Ammon's horn (tissue), 1 donor: ENCODE measurements around the gene NRN1.

ENCODE experiments used
- DNase-seq: peaks from one replicate; pipeline ENCODE4 v3.0.0-alpha.2; 2016; ENCODE audit warnings: low spot score

The NRN1 gene

DNA sequence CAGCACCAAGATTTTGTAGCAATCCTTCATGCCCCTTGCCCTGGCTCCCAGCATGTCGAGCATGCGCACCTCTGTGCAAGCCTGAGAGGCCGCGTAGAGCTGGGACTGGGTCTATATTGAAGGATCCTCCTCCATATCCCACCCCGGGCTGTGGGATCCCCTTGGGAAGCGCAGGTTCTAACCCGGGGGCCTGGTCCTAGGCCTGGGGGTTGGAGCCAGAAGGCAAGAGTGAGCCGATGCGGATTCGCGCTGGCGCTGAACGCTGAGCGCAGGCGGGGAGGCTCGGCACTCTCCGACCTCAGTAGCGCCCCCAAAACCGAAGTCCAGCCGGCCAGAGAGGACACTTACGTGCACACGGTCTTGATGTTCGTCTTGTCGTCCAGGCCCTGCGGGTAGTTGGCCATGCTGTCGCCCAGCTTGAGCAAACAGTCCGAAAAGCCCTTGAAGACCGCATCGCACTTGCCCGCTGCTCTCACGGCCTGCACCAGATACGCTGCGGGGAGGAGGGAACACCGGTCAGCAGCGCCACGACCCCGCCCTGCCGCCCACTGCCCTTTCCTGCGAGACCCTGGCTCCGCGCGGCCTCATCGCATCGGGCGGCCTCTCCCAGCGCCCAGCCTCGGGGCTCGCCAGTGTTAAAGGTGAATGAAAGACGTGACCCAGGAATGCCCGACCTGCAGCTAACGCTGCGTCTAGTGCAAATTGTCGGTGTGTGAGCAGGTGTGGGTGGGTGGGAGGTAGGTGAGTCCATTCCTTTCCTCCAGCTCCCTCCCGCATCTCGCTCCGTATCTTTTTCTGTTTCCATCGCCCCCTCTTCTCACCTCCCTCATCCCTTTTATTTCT lies 4.5 kb downstream of the NRN1 start:
- DNase-seq: no peak

DNA sequence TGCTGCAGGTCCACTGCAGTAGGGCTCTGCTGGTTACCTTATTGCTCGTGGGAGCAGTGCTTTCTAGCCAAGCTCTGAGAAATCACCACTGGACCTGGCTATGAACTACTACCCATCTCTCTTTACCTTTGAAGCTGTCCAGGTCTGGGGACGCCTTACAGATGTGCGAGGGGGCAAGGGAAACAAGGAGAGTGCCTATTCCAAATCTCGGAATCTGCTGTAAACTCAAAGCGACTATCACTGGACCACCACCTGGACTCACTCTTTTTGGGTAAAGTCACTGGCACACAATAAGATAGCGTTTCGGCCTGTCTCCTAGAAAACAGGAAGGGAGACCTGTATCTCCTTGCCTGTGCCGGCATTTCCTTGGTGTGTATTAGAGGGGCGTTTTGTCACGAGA lies 5.3 kb downstream of the NRN1 start:
- no peak for DNase-seq

DNA sequence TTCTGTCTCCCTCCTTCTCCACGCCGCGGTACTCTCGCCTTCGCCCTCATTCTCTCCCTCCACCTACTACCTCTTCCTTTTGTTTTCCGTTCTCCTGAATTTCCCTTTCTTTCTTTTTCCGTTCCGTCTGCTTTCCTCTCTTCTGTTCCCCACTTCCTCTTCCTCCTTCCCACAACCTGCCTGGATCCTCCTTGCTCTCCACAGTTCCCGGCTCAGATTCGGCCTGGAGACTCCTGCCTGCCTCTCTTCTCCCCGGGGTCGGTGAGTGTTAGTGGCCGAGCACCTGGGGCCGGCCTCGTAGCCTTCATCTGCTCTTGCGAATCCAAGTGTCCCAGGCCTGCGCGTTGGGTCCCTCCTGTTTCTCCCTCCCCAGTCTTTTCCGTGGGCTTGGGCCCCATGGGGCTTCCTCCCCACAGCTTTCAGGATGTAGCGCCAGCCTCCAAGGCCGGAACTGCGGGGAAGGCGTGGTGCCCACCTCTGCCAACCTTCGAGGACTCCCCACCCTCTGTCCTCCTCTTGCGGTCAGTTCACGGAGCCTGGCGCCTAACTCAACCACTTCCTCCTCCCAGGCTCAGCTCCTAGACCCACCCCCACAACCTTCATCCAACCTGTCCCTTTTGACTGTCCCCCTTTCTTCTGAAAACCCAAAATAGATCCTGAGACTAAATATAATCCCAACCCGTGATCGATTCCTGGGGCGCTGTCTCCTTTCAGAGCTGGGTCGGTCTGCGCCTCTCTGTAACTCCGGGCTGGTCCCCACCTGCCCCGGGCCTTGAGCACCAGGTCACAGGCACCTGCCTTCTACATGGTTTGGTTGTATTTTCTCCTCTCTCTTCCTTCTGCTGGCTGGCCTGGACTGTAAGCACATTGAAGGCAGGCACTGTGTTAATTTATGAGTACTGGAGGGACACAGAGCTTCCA lies 6.8 kb downstream of the NRN1 start:
- no peak for DNase-seq

DNA sequence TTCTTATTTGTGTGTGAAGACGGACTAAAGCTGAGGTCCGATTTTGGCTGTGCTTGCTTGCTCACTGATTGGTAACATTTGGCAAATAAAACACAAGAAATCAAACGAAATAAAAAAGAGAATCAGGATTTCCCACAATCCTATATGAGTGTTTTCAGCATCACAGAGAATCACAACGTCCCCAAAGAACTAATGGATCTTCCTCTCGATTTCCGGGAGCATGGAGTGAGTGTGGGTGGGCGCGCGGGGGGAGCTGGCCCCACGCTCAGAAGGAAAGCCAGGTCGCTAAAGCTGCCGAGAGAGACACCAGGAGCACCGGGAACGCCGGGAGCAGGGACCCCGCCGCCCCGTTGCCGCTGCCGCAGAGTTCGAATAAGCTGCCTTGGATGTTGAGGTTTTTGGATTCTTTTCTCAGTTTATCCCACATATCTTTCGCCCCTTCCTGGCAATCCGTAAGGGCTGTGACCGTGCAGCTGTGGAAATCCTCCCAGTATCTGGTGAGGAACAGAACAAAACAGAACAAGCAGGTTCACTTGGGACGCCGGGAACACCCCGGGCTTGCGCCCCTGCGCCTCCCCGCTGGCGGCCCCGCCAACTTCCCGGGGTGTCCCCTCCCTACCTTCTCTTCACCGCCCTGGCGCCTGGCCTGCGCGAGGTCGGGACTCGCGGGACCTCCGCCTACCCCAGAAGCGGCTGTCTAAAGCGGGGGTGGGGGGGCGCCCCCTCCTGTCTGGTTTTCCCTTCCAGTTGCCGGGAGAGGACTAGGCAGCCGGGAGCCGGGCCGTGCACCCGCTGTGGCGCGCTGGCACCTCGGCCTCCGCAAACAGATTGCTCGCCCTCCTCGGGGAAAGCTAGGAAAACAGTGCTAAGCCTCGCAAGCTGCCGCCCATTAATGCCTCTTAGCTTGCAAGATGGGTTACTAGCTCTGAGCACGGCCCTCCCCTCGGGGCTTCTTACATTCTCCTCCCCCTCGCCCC lies 7.7 kb downstream of the NRN1 start:
- DNase-seq: peak; percentile 48

DNA sequence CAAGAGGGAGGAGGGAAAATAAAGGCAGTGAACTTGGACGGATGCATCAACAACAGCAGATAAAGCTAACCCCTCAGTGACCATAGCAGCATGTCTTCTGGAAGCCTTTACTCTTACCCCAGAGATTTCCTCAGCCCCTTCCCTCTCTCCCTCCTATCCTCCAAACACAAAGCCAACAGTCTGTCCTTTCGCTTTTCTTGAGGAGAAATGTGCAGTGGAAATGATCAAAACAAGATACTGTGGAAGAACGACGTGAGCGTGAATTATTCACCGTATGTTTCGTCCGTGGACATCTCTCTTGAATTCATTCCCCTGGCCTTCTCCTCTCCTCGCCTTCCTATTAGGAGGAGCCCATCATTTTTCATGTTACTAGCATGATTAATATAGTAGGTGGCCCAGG lies 8.5 kb downstream of the NRN1 start:
- no peak for DNase-seq

DNA sequence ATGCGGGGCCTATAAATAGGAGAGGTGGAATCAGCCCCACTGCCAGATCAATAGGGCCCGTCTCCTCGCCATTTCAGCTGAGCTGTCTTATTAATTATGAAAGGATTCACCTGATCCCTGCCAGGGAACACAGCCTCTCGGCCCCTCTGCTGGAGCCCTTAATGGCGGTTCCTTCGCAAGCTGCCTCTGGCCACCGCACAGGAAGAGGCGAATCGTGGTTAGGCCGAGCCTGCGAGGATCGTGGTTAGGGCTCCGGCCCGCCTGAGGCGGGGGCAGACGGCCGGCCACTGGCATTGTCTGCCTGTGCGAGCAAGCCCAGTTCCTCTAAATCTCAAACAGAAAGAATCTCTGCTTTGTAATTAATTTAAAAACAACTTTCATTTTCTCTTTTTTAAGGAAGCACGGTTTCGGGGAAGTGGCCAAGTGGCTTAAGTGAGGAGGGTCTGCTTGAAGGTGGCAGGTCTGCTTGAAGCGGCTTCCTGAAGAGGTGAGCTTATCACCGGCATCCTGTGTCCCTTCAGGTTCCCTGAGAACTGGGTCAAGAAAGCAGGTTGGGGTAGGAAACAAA lies 9.2 kb downstream of the NRN1 start:
- DNase-seq: no peak

DNA sequence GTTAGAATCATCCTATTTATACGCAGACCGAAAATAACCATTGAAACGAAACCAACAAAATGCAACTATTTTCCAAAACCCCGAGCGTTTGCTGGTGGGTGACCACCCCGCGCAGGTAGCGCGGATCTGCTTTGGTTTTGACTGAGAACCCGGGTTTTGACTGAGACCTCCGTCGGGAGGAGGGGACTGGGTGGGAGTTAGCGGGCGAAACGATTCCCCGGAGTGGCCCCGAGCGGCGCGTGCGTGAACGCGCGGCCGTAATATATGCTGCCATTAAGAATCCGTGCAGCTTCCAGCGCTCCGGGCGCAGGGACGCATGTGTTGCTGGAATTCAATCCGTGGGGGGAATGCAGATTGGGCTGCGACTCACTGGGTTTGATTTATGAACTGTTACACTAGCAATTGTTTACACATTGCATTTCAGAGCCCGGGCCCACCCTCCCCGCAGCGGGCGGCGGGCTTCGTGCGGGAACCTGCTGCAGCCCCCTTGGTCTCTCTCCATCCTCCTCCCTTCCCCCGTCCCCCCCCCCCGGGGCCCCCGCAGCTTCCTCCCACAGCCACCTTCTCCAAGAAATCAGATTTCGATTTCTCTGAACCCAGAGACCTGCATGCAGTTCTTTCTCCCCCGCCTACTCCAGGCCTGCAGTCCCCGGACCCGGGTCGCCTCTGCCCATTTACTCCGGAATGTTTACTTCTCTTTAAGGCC lies 9.9 kb downstream of the NRN1 start:
- DNase-seq: peak; percentile 62

DNA sequence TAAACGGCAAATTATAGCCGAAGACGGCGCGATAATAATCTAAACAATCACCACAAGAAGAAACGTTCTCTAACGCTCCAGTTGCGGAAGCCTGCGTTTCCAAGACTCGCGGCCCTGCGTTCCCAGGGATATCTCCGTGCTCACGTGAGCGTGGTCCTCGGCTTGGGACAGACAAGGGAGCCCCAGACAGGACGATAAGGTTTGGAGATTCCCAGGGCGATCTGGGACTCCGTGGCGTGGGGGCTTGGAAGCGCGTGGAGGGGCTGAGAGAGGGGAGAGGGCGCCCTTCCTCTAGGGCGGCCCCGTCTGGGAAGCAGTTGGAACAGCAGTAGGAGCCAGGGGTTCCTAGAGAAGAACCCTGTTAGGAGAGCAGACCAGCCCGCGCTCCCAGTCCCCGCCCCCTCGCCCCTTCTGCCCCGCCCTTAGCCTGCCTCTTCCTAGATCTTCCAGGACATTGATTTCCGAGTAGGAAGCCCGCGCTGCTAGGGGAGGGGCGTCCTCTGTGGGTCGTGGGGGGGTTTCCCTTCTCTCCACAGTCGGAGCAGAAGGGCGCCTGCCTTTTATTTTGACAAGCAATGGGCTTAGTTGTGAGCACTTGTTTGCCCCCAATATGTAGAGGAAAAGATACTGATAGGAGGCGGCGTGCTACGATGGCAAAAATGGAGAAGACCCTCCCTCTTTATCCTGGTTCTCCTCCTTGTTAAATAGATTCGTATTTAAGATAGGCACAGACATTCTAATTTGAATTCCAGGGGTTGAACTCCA lies 10.6 kb downstream of the NRN1 start:
- DNase-seq: peak; percentile 61

DNA sequence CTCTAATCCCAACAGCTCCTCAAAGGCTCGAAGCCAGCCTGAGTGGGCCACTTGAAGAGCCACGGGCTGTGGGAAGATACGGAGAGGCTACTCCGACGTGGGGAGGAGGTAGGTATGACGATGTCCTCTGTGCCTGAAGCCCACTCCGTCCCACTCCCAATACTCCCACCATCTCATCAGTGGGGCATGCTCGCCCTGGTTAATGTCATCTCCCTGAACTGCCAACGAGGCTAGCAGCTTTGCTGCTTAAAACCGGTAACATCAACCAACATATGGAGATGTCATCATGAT lies 11.1 kb downstream of the NRN1 start:
- no peak for DNase-seq

DNA sequence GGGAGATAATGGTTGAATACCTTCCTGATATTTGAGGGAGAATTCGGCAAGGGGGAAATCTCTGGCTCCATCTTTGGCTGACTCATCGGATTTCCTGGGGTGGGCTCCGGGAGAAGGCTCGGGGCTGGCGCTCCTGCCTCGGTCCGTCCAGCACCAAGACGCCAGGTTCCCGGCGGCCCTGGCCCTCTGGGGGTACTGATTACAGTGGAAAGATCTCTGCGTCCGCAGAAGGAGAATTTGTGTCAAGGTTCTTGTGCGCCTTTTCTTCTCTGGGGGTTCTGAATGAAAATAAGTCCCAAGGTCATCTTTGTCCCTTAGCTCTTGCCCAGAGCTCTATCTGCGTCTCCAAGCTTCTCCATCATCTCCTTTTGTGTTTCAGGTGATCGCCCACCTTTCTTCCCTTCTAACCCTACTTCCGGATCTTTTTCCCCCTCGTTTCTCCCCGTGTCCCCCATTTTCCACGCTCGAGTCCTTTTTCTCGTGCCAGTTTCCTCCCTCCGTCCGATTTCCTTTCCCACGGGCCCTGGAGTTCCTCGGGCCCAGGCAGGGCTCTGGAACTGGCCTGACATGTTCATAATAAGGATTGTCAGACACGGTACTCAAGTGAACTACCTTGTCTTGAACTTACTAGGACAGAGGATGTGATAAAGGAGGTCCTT lies 11.6 kb downstream of the NRN1 start:
- DNase-seq: no peak

DNA sequence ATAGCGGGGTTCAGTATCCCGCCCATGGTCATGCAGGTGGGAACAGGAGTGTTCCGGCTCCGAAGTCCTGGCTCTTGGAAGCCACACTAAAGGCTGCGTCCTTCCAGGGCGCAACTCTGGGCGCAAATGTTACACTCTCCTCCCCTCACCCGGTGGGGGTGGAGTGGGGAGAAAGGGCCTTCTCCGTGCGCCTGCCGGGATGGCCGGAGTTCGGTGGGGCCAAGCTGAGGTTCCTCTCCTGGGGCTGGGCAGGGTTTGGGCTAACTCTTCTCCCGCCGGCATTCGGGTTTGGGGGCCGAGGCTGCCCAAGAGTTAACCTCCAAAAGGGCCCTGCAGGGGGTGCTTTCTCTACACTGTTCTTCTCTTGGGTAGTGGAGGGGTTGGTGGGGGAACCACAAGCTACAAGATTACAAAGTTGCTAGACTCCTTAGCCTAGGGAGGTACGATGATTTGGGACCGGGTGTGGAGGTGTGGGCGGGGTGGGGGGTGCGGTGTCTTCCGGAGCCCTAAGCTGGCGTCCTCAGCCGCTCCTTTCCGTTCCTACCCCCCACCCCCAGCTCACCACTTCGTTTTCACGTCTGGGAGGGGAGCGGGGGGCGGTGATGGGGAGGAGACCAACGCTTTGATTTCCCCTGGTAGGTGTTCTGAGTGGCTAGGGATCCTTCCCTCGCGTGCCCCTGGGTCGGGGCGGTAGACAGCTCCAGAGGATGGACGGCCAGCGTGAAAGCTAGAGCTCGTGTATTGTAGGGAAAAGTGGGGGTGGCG lies 12.3 kb downstream of the NRN1 start:
- DNase-seq: no peak

DNA sequence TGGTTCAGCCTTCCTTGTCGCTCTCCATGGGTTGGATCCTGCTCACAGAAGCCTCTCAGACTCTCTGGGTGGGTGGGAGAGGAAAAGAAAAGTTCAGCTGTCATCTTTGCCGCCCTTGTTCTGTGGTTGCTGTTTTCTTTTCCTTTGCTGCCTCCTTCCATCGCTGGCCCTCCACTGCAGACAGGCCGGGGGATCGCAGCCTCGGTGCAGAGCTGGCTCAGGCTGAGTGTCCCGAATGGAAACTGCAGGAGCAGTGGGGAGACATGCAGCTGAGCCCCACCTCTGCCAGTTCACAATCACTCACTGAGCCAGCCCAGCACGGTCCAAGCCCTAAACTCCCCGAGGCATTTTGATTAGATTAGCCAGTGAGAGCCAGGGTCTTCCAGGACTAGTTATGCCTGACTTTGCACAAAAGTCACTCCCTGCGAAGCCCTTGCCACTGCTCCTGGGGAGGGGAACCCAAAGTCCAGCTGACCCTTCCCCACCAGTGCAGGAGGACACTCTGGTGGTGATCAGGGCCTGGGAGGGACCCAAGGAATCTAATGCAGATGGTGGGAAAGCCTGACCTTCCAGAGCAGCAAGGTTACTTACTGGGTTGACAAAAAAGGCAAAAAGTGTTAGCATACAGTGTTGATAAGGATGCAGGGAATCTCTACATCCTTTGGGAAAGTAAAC lies 14.0 kb downstream of the NRN1 start:
- DNase-seq: no peak

DNA sequence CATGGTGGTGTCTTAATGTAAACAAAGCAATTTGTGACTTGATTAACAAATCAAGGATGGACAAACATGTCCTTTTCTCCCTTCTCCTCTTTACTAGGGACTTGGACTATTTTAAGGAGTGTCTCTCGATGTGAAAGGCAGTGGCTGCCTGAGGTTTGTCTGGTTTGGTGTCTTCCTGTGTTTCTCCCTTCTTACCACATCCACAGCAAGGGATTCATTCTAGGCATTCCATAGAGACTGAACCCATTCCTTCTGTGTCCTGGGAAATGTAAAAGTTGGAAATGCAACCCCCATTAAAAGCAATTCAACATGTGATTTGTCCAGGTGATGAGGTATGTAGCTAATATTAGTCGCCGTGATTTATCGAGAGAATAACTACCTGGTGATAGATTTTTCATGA lies 15.9 kb downstream of the NRN1 start:
- DNase-seq: no peak

DNA sequence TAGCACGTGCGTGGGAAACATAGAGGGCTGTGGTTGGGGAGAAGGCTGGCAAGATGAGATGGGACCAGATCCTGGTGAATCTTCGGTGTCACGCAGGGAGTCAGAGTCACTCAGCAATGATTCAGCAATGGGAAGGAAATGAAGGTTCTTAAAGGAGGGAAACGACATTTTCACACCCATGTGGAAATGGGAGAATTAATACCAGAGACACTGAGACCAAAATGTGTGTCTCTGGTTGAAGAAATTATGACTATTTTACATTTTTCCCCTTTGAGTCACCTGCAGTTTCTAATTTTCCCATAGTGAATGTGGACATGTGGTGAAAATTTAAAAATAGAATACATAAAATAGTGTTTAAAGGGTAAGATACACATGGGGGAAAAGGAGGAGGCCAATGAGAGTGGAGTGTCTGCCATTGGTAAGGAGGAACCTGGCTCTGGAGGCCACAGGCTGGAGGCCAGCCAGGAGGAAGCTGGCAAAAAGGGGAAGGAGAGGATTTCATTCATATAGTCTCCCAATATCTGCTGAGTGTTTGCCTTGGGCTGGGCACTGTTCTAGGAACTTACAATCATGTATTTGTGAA lies 17.5 kb downstream of the NRN1 start:
- peak; percentile 58 for DNase-seq

DNA sequence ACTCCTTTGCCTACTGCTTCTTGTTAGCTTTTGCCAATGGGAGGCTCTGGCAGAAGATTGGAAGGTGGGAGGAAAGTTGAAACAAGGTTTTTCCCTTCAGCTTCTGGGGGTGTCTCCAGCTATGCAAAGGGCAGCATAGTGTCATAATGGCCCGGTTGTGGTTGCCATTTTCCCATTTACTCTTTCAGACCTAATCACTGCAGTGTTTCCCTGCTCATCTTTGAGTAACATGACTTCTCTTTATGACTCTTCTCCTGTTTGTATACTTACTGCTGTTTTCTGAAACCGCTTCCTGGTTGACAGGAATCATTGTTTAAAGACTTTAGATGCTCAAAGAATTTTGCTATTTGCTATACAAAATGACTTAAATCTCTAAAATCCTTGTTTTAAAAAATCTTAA lies 19.9 kb downstream of the NRN1 start:
- DNase-seq: no peak

DNA sequence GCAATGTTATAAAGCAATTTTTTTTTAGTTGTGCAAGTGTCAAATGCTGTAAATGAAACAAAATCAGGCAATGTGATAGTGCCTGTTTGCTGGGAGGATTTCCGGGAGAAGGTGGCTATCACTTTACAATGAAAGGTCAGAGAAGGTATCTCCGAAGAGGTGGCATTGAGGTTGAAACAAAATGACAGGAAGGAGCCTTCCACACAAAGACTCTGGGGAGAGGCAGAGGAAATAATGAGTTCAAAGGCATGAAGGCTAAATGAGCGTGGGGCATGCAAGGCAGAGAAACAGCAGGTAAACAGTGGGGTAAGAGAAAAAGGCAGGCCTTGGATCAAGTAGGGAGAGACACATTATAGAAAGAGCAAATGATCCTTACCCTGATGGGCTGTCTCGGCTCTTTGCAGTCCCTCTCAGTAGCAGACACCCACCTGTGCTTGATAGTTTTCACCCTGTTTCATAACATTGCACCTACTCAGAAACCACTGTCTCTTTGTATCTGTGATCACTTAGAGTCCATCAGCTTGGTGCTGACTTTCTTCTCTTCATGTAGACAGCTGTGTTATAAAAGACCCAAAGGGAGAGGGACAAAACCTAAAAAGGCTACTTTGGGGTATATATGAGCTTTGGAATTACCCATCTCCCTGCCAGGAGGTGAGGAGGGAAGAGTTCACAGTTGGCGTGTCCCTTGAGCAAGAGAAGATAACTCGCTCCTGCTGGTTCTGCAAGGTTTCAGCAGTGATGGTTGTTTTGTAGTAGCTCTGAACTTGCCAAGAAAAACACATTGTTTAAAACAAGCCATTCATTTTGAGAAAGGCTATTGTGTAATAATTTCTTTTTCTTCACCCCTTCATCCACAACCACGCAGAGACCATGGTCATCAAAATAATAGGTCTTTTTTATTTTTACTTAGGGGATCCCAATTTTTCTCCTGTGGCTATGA lies 22.3 kb downstream of the NRN1 start:
- no peak for DNase-seq
